Coronary artery (tissue), 2 donors: ENCODE measurements around the gene PDE11A.

Source experiments
- DNase-seq: peaks from one replicate; pipeline ENCODE4 v3.0.0-alpha.2; 2017; ENCODE audit warnings: low spot score
- H3K27ac ChIP-seq, 2 donors: fragments of 200-600 bp; sonication (generic); one replicate each; pipeline ENCODE4 v1.5.1; 2016 to 2019
- H3K4me3 ChIP-seq: fragments of 200-600 bp; sonication (generic); 2 replicates; pipeline ENCODE4 v1.5.1; 2016; ENCODE audit warnings: mild to moderate bottlenecking, moderate library complexity
- CTCF ChIP-seq: fragments of 200-600 bp; sonication (generic); IDR thresholded peaks from one replicate; pipeline ENCODE4 v1.5.1; 2019; ENCODE audit warnings: antibody characterized with exemption

PDE11A gene

DNA sequence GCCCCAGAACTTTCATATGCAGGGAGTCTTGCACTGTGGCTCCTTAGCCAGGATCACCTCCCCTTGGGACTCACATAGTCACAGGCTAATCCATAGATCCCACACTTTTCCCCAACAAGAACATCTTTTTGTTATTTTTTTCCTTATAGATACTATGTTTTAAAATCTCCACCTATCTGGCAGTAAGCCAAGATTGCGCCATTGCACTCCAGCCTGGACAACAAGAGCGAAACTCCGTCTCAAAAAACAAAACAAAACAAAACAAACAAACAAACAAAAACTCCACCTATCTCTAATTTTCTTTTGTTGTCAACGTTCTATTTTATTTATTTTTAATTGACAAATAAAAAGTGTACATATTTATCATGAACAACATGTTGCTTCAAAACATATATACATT, 141.7 kb downstream of the PDE11A start:
- Histone ChIP-seq H3K27ac (no peak overlapping the region), H3K4me3 (no peak overlapping the region)
- no peak for DNase-seq
- TF ChIP-seq CTCF: no peak

- no peak for TF ChIP-seq CTCF
- Histone ChIP-seq H3K4me3 (no peak overlapping the region), H3K27ac (no peak overlapping the region)
- no peak for DNase-seq
Measured at GRCh38 chr2:177929662-177930522, 142.7 kb downstream of the PDE11A start.

DNA sequence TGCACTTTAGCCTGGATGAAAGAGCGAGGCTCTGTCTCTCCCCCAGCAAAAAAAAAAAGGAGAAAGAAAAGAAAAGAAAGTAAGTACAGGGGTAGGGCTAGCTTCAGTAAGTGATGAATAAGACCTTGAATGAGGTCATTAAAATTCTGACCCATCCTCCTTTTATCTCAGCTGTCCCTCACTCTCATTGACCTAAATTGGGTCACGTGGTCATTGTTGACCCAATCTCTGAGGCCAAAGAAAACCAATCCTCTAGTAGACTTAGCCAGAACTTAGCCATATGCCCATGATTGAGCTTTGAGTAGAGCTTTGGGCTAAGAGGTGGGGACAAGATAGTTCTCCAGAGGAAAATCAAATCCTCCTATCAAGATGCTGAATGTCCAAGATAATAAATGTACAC, 149.3 kb downstream of the PDE11A start:
- TF ChIP-seq CTCF: no peak
- Histone ChIP-seq H3K4me3 (no peak overlapping the region), H3K27ac (no peak overlapping the region)
- no peak for DNase-seq

DNA sequence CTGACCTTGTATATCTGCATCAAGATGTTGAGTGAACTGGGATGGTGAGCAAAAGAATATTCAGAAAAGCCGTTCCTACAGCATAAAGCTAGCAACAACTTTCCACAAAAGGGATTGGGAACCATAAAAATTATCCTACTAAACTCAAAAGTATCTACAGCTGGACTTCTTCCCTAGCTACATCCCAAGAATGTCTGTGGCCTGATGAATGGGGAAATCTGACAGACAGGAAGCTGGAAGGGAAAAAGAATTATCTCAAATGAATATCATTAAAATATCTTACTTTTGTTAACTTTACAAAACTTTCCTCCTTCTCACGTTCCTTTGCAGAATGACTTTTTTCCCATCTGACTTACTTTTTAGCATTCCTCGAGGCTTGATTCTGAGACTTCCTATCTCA, 150.9 kb downstream of the PDE11A start:
- Histone ChIP-seq H3K27ac (no peak overlapping the region), H3K4me3 (no peak overlapping the region)
- no peak for TF ChIP-seq CTCF
- DNase-seq: no peak

- Histone ChIP-seq H3K27ac (no peak overlapping the region), H3K4me3 (no peak overlapping the region)
- TF ChIP-seq CTCF: no peak
- DNase-seq: no peak
Measured at GRCh38 chr2:177917169-177917568, 155.4 kb downstream of the PDE11A start.

- TF ChIP-seq CTCF: no peak
- DNase-seq: no peak
- Histone ChIP-seq H3K27ac (no peak overlapping the region), H3K4me3 (no peak overlapping the region)
Measured at GRCh38 chr2:177916342-177916741, 156.2 kb downstream of the PDE11A start.

- no peak overlapping the region for H3K27ac ChIP-seq
- TF ChIP-seq CTCF: no peak
- DNase-seq: no peak
- no peak overlapping the region for H3K4me3 ChIP-seq
Measured at GRCh38 chr2:177914247-177914646, 158.3 kb downstream of the PDE11A start.
